IMR-90 (cell line): Measurements from ENCODE around the gene SLC35G1. TPM values are rescaled to one million over a fixed set of nuclear protein-coding genes. Genes with fewer than 3 reads are reported as not detected.

ENCODE experiments used
- ATAC-seq: fragments of 200-7000 bp; cut with Tn5 transposase; 2 replicates; pipeline ENCODE4 v1.9.1; 2020; ENCODE audit warnings: low read depth, mild to moderate bottlenecking, moderate library complexity
- BruUV-seq: library from RNA; stranded (reverse); fragments of 400-500 nt; replicated peaks from 2 replicates; lab custom pipeline; 2021; lab: Mats Ljungman, UMichigan
- CTCF ChIA-PET: fragments of 300-600 bp; formaldehyde crosslinking; extraction: SDS; loops from one replicate; lab custom pipeline; 2021; ENCODE audit warnings: antibody characterized with exemption; lab: Yijun Ruan, JAX
- POLR2A ChIA-PET: fragments of 300-600 bp; sonication (Branson Sonifier 250); formaldehyde crosslinking; loops from one replicate; lab custom pipeline; 2022; ENCODE audit warnings: antibody characterized with exemption; ENCODE audit not compliant: unreplicated experiment; lab: Charles Lee
- DNase-seq: peaks from one replicate; pipeline ENCODE4 v3.0.0; 2013
- H2AFZ ChIP-seq: replicated peaks from 2 replicates; pipeline ENCODE3; 2013; ENCODE audit warnings: low read length, mild to moderate bottlenecking; ENCODE audit not compliant: poor library complexity
- H2AK5ac ChIP-seq: 2 replicates; pipeline ENCODE4 v1.6.1; 2013; ENCODE audit warnings: low read depth, low read length, inconsistent platforms
- H2AK9ac ChIP-seq: replicated peaks from 2 replicates; pipeline ENCODE3; 2013; ENCODE audit warnings: mild to moderate bottlenecking, low read depth, low read length, moderate library complexity; ENCODE audit not compliant: poor library complexity
- H2BK120ac ChIP-seq: 2 replicates; pipeline ENCODE4 v1.6.1; 2013; ENCODE audit warnings: low read depth, low read length, inconsistent platforms
- H2BK15ac ChIP-seq: 3 replicates; pipeline ENCODE4 v1.6.1; 2013; ENCODE audit warnings: low read depth, low read length, inconsistent platforms
- H2BK20ac ChIP-seq: 2 replicates; pipeline ENCODE4 v1.6.1; 2013; ENCODE audit warnings: low read depth, mild to moderate bottlenecking, inconsistent platforms, low read length, moderate library complexity
- H2BK5ac ChIP-seq: 2 replicates; pipeline ENCODE4 v1.6.1; 2013; ENCODE audit warnings: mild to moderate bottlenecking, low read depth, low read length, inconsistent platforms; ENCODE audit not compliant: poor library complexity, severe bottlenecking
- H3K14ac ChIP-seq: replicated peaks from 2 replicates; pipeline ENCODE4 v1.6.1; 2013; ENCODE audit warnings: low read depth, low read length, inconsistent platforms
- H3K18ac ChIP-seq: 2 replicates; pipeline ENCODE4 v1.6.1; 2013; ENCODE audit warnings: low read depth, low read length, control low read depth
- H3K23ac ChIP-seq: 2 replicates; pipeline ENCODE4 v1.6.1; 2013; ENCODE audit warnings: low read depth, low read length, inconsistent platforms
- H3K27ac ChIP-seq: 2 replicates; pipeline ENCODE4 v1.5.1; 2013; ENCODE audit warnings: mild to moderate bottlenecking, control low read depth, low read length; ENCODE audit not compliant: insufficient read depth
- H3K27me3 ChIP-seq: 2 replicates; pipeline ENCODE4 v1.6.1; 2013; ENCODE audit warnings: low read length; ENCODE audit not compliant: control insufficient read depth, insufficient read depth
- H3K36me3 ChIP-seq: 2 replicates; pipeline ENCODE4 v1.6.1; 2013; ENCODE audit warnings: low read length, mixed read lengths; ENCODE audit not compliant: control insufficient read depth, insufficient read depth
- H3K4ac ChIP-seq: 2 replicates; pipeline ENCODE4 v1.6.1; 2013; ENCODE audit warnings: low read depth, low read length, inconsistent platforms
- H3K4me1 ChIP-seq: 2 replicates; pipeline ENCODE4 v1.6.1; 2013; ENCODE audit warnings: low read length, mixed read lengths; ENCODE audit not compliant: control insufficient read depth, insufficient read depth
- H3K4me2 ChIP-seq: 2 replicates; pipeline ENCODE4 v1.6.1; 2013; ENCODE audit warnings: low read depth, mild to moderate bottlenecking, control low read depth, low read length, moderate library complexity
- H3K4me3 ChIP-seq: 2 replicates; pipeline ENCODE4 v1.5.1; 2013; ENCODE audit warnings: low read depth, mild to moderate bottlenecking, control low read depth, low read length, moderate library complexity; ENCODE audit not compliant: insufficient read depth
- H3K56ac ChIP-seq: 2 replicates; pipeline ENCODE4 v1.6.1; 2013; ENCODE audit warnings: low read length, inconsistent platforms; ENCODE audit not compliant: insufficient read depth; ENCODE audit errors: extremely low read depth
- H3K79me1 ChIP-seq, 2 experiments: 2 replicates each; pipeline ENCODE4 v1.6.1; 2013; ENCODE audit warnings: low read length in 2 of 2, inconsistent platforms in 1 of 2, low read depth in 1 of 2
- H3K9ac ChIP-seq: 2 replicates; pipeline ENCODE4 v1.6.1; 2013; ENCODE audit warnings: low read depth, low read length, control low read depth
- H3K9me1 ChIP-seq: 2 replicates; pipeline ENCODE4 v1.6.1; 2013; ENCODE audit warnings: low read length, inconsistent platforms; ENCODE audit not compliant: insufficient read depth
- H3K9me3 ChIP-seq: 2 replicates; pipeline ENCODE4 v1.6.1; 2013; ENCODE audit warnings: low read length; ENCODE audit not compliant: control insufficient read depth, insufficient read depth
- H4K20me1 ChIP-seq: 2 replicates; pipeline ENCODE4 v1.6.1; 2013; ENCODE audit warnings: low read length, inconsistent platforms; ENCODE audit not compliant: insufficient read depth
- H4K5ac ChIP-seq: 2 replicates; pipeline ENCODE4 v1.6.1; 2013; ENCODE audit warnings: mild to moderate bottlenecking, low read depth, low read length, control low read depth
- H4K8ac ChIP-seq, 2 experiments: 2 replicates each; pipeline ENCODE4 v1.6.1; 2013; ENCODE audit warnings: low read depth in 2 of 2, low read length in 2 of 2, control low read depth in 1 of 2, inconsistent platforms in 1 of 2
- H4K91ac ChIP-seq: 2 replicates; pipeline ENCODE4 v1.6.1; 2013; ENCODE audit warnings: low read depth, low read length, inconsistent platforms; ENCODE audit not compliant: insufficient read depth
- CHD1 ChIP-seq: IDR thresholded peaks from 2 replicates; pipeline ENCODE4 v1.6.1; 2012; ENCODE audit warnings: low read depth, low read length, improper control_type of control experiment
- CTCF ChIP-seq: conservative IDR thresholded peaks from 2 replicates; pipeline ENCODE4 v1.5.1; 2012; ENCODE audit warnings: mild to moderate bottlenecking, low read depth, low read length, improper control_type of control experiment
- ELK1 ChIP-seq: fragments of 150-350 bp; IDR thresholded peaks from 2 replicates; pipeline ENCODE4 v1.6.1; 2016; ENCODE audit warnings: low read depth, mild to moderate bottlenecking, low read length, moderate library complexity, borderline replicate concordance
- MXI1 ChIP-seq: IDR thresholded peaks from 2 replicates; pipeline ENCODE4 v1.6.1; 2012; ENCODE audit warnings: low read depth, mild to moderate bottlenecking, low read length, moderate library complexity, borderline replicate concordance
- NFE2L2 ChIP-seq: fragments of 150-350 bp; IDR thresholded peaks from 2 replicates; pipeline ENCODE4 v1.6.1; 2016; ENCODE audit warnings: low read depth, mild to moderate bottlenecking, low read length
- POLR2A ChIP-seq: IDR thresholded peaks from 2 replicates; pipeline ENCODE4 v1.6.1; 2012; ENCODE audit warnings: mild to moderate bottlenecking, low read depth, low read length
- RAD21 ChIP-seq: IDR thresholded peaks from 2 replicates; pipeline ENCODE4 v1.6.1; 2012; ENCODE audit warnings: low read length, improper control_type of control experiment
- RCOR1 ChIP-seq: IDR thresholded peaks from 2 replicates; pipeline ENCODE4 v1.6.1; 2012; ENCODE audit warnings: mild to moderate bottlenecking, low read length, improper control_type of control experiment; ENCODE audit not compliant: insufficient replicate concordance
- RFX5 ChIP-seq: IDR thresholded peaks from 2 replicates; pipeline ENCODE4 v1.8.0; 2012; ENCODE audit warnings: low read depth, mild to moderate bottlenecking, low read length, moderate library complexity
- USF2 ChIP-seq: fragments of 150-350 bp; IDR thresholded peaks from 2 replicates; pipeline ENCODE4 v1.6.1; 2017; ENCODE audit warnings: mild to moderate bottlenecking, antibody characterized with exemption, low read length, low read depth
- WGBS, 2 experiments: methylation state at CpG; one replicate each; pipeline versions ENCODE4 v1.1.5 to v1.1.7; 2013; ENCODE audit warnings: missing lambda C conversion rate in 2 of 2; ENCODE audit not compliant: insufficient read length in 1 of 2; ENCODE audit errors: extremely low coverage in 2 of 2; 5-methylcytosine and 5-hydroxymethylcytosine counted together
- dilution Hi-C: fragments of 300-500 bp; cut with HindIII; formaldehyde crosslinking; loops from one replicate; pipeline ENCODE4 v1.14.3; 2018; ENCODE audit warnings: low sequenced_read_pairs; ENCODE audit not compliant: unreplicated experiment
- in situ Hi-C: fragments of 300-500 bp; cut with MboI; formaldehyde crosslinking; loops from 3 replicates; pipeline ENCODE4 v1.14.3; 2019; ENCODE audit warnings: low sequenced_read_pairs, inconsistent platforms, mixed read lengths
- intact Hi-C: fragments of 100-400 bp; cut with micrococcal nuclease; formaldehyde crosslinking; loops from 2 replicates; pipeline ENCODE4 v1.10.0; 2022
- polyA plus RNA-seq, 3 experiments: library from polyadenylated mRNA; depleted of rRNA; stranded (reverse); fragments of >200 nt; gene quantifications; 2 replicates each; pipeline ENCODE4 v1.2.3, GENCODE V29; 2012; ENCODE audit warnings: low replicate concordance in 1 of 3
- total RNA-seq: library from RNA; depleted of rRNA; stranded (reverse); fragments of >200 nt; gene quantifications from 2 replicates; pipeline ENCODE4 v1.2.3, GENCODE V29; 2012

SLC35G1 gene
- total and polyA plus RNA-seq, 2 of the 4 experiments (the other 2 are of a cell fraction): 2.7 to 3.7 TPM

GRCh38 chr10:93872375-93873158 is 21.2 kb upstream of the SLC35G1 start (continued):
- no peak for TF ChIP-seq RFX5

- Histone ChIP-seq H4K8ac (peak overlapping the region in 1 of 2 experiments; percentile 30; a peak in 1 of 4 replicates), H2AK9ac (no peak overlapping the region), H2BK15ac (no peak overlapping the region), H2AK5ac (no peak overlapping the region), H2BK5ac (no peak overlapping the region), H4K20me1 (no peaks in the 10 kb centered on the region), H3K18ac (peak overlapping the region; percentile 95), H4K91ac (no peak overlapping the region), H3K9me1 (0 out of 2 replicates have a peak, but pooled peaks cover 3% of the 10 kb centered on the region), H3K4me1 (peaks cover 3% of the 10 kb centered on the region; the same call in 1 of the 2 replicates), H3K9me3 (no peaks in the 10 kb centered on the region), H3K79me1 (no peaks in the 10 kb centered on the region), H2BK20ac (peak overlapping the region; percentile 57; the same call in 1 of the 2 replicates), H3K27ac (peak overlapping the region; percentile 13; the same call in 1 of the 2 replicates), H3K56ac (no peak overlapping the region), H3K4ac (no peak overlapping the region), H4K5ac (peak overlapping the region; percentile 74), H2BK120ac (peak overlapping the region; percentile 80; the same call in 1 of the 2 replicates), H3K4me3 (no peak overlapping the region), H3K14ac (peak overlapping the region; percentile 27; the same call in 1 of the 2 replicates), H3K36me3 (no peaks in the 10 kb centered on the region), H3K27me3 (no peaks in the 10 kb centered on the region; the same call in none of the 2 replicates), H2AFZ (no peak overlapping the region), H3K9ac (no peak overlapping the region), H3K4me2 (no peak overlapping the region), H3K23ac (no peak overlapping the region)
- DNase-seq: peak; percentile 63
- peak; percentile 63 for ATAC-seq
- 46% methylated on average over 2 of the region's 6 CpGs; no CpG with 5 or more reads in 1 of the 2 experiments for WGBS, 2 experiments
- POLR2A ChIA-PET: no interaction called here
- intact Hi-C loops: no loop called here
- CTCF ChIA-PET: interaction anchor here (0.6 kb wide), 1 partner anchor 10 kb away, joined by 3 read pairs; no protein-coding TSS in a partner anchor
- dilution Hi-C loops: no loop called here
- in situ Hi-C loops: no loop called here
- BruUV-seq: no TSS peak
- peak; percentile 98 for TF ChIP-seq NFE2L2
- TF ChIP-seq RAD21: no peak
- no peak for TF ChIP-seq POLR2A
- TF ChIP-seq RFX5: no peak
- TF ChIP-seq CHD1: no peak
- TF ChIP-seq USF2: no peak
- TF ChIP-seq CTCF: no peak
- TF ChIP-seq MXI1: no peak
- no peak for TF ChIP-seq RCOR1
- no peak for TF ChIP-seq ELK1
Measured at GRCh38 chr10:93873420-93874115, 20.2 kb upstream of the SLC35G1 start.
